ENCODE results near the gene C1orf115.
A peak's percentile ranks its signal among the peaks of the same experiment; 100 is the strongest.
"Not testable (repeated sequence)": the region's sequence is repeated elsewhere in the genome, so short reads cannot be mapped to it uniquely, and the experiment has no call there.

C1orf115 gene

DNA sequence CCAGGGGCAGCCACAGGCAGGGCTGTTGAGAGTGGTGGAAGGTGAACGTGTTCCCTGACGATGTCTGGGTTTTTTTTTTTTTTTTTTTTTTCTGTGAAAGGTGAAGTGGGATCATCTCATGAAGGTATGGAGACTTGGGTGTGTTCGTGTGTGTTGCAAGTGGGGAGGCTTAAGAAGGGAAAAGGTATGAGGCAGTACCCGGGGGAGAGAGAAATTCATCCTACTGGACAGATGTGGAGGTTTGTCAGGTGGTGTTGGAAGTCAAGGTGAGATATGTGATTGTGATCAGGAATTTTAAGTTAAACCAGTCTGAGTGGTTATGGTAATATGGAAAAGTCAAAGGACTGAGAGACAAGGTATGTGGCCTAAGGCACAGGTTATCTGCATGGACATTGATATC is 5.3 kb downstream of the C1orf115 start:
- DNase-seq = no peak

DNA sequence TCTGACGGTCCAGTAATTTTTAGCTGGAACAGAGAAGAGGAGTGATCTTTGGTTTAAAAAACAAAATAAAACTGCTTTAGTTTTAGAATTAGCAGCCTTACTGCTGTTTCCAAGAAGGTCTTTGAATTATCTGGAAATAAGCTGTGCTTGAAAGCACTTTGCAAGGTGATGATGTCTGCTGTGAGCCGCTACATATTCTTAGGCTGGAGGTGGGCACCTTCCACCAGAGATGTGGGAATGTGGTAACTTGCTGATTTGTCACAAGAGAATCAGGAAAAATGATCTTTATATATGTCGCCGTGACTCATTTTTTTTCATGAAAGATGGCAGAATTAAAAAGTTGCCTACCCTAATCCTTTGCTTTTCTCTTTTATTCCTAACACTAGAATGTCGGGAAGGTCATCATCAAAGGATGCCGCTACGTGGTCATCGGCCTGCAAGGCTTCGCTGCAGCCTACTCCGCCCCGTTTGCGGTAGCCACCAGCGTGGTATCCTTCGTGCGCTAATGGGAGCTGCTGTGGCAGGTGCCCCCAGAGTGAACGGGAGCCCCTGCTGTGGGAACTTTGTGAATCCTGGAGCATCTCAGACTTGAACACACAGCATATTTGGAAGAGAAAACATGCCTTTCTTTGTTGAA is 6.2 kb downstream of the C1orf115 start:
- DNase-seq = no peak

DNA sequence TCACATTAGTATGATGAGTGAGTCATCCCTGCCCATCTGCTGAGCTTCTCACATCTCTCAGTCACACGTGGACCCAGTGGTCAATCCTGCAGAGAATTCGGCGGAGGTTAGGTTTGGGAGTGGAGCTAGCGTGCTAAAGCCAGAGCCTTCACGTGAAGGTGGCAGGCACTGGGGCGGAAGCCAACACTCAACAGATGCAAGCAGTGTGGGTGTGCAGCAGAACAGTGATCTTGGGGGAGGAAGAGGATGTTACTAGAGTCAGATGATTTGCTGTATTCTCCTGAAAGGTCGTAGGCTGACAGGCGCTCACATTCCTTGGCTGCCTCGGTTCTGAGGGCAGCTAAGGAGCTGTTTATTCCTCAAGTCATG is 6.7 kb downstream of the C1orf115 start:
- peak; percentile 20 for DNase-seq

DNA sequence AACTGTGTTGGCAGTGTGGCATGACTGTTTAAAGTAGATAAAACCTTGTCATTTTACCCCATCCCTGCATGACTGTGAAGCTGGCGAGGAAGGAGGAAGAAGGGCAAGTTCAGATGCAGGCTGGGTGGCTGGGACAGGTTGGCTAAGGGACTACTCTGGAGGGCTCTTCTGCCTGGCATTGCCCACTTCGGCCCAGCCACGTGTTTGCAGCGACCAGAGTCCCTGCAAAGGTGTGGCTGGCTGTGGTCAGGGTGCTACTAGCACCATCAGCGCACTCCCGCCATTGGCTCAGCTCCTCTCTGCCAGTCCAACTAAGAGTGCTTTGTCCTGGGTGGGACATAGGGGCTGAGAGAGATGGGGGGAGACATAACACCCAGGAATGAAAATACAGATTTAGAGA is 7.2 kb downstream of the C1orf115 start:
- no peak for DNase-seq

DNA sequence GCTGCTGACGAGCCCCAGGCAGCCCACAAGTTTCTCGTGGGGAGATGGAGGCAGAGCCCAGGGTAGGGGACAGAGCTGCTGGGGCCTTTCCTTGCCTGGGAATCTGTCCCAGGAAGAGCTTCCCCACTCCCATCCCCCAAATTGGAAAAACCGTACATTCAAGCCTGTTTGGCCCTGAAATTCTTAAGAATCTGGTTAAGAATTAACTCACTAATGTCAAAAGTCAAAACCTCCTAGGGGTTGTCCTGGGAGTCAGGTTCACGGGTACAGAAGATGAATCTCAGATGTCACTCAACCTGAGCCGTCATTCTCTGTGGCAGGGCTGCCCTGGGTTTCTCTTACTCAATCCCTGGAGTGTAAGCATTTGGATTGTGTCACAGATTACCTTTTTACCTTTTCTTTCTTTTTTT is 8.4 kb downstream of the C1orf115 start:
- DNase-seq = no peak

DNA sequence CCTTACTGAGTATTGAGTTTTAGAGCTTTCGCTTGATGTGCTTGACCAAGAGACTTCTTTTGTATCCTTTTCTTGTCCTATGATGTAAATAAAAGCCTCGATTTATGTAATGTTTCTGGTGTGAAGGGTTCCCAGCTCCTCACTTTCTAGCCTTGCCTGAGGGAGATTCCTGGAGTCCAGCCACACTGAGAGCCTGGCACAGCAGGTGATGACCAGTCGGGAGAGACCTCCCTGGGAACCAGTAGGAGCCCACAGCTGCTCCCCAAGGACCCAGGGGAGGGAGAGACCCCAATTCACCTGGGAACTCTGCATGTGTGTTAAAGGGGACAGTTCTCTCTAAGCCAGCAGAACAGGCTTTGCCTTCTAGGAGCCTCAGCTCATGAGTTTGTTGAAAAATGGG is 8.9 kb downstream of the C1orf115 start:
- DNase-seq = no peak

DNA sequence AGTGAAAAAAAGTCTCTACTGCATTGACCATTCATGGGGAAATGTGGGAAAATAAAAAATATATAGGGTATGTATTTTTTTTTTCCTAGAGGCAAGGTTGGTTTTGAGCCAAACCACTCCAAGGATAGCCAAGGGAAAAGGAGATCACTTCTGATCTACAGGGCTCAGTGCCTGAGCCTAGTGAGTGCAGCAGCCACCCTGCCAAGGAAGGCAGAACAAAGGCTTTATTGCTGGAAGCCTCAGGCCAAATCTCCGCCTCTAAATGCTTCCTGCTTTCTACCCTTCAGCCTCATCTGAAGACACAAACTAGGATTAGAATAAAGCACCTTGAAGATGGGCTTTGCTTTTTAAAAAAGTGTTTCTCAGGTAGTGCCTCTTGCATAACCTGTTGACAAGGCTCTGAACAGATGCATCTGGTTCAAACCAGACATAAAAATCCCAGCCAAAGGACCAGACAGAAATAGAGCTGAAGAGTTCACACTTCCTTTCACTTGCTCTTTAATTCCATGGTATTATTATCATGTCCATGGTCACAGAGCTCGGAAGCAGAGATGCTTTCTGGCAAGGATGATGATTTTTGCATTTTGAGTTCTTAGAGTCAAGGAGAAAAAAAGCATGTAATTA is 10.5 kb downstream of the C1orf115 start:
- DNase-seq = no peak

DNA sequence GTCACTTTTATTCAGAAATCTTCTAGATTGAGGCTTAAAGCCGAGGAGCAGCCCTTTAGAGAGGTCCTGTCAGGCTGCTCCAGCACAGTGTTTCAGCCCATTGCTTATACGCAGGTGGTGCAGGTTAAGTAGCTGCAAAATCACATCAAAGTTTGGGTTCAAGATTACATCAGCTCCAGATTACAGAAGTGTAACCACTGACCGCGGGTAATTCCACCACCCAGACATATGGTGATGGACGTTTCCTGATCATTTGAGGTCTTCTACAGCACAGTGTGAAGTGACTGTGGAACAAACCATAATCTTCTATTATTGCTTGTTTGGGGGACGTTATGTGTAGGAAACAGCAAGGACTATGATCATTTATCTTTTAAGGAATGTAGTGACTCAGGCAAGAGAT is 11.8 kb downstream of the C1orf115 start:
- no peak for DNase-seq

DNA sequence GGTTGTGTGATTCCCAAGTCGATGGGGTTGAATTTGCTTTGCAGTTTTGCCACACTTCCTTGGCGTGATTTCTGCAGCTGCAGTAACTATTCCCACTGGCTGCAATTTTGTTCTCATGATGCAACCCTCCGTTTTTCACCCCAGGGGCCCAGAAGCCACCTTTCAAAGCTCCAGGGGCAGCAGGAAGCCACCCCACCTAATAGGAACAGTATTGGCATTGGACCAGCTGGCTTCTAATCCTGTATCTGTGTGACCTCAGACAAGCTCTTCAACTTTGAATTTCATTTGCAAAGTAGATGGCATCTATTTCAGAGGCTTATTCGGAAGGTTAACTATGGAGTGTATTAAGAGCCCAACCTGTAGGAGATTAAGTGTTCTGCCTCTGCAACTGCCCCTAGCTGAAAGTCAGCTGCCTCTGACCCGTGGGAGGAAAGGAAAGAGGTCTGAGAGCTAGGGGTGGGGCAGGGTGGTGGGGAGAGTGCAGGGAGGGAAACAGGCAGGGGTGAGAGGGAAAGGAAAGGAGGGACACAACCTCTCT is 12.6 kb downstream of the C1orf115 start:
- DNase-seq = no peak

DNA sequence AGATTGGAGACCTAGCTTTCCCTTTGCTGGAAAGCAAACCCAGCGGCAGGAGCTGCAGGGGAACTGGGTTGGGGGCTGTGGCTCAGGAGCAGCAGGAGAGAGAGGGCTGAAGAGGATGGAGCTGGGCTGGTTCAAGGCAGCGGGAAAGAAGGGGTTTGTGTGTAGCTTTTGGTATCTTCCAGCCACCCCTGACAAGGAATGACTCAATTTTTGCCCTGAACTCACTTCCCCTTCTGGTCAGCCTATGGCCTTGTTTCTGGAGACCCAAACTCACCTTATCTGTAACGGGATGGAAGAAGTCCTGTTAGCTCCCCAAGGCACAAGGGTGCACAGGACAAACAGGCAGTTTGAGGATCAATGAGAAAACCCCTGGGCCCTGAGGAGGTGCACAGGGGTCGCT is 13.1 kb downstream of the C1orf115 start:
- DNase-seq = peak; percentile 21

DNA sequence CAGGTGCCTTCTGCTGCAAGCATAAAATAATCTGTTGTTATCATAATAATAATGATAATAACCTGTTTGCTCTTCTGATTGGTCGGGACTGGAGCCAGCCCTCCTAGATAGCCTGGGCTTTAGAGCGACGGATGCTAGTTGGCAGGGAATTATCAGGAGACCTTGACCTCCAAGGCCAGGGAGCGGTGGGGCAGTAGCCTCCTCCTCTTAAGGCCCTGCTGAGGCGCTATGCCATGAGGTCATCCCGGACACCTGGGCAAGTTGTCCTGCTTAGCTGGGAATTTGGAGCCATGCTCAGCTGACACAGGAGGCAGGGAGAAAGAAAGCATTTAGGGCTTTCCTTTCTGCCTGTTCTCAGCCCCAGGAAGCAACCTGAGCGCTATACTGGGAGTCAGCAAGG is 15.6 kb downstream of the C1orf115 start:
- no peak for DNase-seq

DNA sequence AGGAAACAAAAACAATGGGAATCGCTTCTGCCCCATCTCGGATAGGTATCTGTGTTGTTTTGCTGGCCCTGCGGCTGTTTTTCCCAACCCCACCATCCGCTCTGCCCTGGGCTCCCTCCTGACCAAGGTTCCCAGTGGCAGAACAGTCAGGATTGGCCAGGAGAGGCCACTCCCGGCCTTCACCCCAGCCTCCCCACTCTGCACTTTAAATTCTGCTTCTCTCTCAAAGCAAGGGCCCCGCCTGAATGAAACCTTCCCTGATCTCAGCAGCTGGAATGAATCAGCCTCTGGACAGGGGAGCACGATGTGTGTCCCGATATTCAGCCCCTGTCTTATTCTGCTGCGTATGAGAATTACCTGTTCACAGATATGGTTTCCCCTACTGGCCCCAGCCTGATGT is 16.3 kb downstream of the C1orf115 start:
- no peak for DNase-seq

DNA sequence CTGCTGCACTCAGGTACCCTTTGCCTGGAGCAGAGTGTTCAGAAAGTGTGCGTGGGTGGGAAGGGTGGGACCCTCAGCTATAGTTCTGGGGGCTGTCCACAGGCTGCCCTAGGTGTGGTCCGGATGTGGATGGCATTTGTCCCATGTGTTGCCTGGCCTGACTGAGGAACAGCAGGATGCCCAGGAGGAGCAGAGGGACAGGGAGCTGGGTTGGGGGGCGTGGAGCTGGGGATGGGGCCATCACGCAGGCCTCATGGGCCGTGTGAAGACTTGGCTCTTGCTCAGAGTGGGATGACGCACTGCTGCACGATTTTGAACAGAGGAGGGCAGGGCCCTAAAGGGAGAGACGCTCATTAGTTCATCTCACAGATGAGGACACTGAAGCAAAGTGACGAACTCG is 17.0 kb downstream of the C1orf115 start:
- no peak for DNase-seq

DNA sequence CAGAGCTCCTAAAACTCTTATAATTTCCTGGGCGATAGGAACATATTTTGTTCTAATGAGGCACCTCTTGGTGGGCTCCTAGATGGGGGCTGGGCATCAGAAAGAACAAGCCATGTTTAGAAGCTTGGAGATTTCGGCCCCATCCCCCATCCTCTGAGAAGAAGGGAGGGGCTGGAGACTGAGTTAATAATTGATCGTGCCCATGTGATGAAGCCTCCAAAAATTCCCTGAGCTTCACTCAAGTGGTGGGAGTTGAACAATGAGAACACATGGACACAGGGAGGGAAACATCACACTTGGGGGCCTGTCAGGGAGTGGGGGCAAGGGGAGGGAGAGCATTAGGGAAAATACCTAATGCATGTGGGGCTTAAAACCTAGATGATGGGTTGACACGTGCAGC is 18.1 kb downstream of the C1orf115 start:
- no peak for DNase-seq

DNA sequence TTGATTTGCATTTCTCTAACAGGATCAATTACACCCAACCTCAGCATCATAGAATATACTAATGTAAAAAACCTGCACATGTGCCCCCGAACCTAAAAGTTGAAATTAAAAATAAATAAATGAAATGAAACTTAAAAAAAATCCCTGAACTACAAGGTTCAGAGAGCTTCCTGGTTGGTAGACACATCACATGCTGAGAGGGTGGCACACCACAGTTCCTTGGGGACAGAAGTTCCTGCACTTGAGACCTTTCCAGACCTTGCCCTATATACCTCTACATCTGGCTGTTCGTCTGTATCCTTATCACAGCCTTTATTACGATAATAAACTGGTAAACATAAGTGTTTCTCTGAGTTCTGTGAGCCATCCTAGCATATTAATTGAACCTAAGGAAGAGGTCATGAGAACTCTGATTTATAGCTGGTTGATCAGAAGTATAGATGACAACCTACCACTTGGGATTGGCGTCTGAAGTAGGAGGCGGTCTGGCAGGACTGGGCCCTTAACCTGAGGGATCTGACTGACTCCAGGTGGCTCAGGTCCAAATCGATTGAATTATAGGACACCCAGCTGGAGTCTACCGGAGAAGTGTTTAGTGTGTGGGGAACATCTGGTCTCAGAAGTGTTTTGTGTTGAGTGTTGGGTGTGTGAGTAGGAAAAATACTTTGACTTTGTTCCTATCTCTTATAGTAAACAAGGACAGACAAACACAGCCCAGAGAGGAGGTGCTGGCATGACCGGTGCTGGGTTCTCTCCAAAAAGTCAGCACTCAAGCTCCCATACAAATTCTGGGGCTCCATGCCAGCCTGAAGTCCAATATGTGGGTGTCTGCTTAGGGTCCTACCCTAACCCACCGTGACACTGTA is 19.0 kb downstream of the C1orf115 start:
- DNase-seq = no peak

DNA sequence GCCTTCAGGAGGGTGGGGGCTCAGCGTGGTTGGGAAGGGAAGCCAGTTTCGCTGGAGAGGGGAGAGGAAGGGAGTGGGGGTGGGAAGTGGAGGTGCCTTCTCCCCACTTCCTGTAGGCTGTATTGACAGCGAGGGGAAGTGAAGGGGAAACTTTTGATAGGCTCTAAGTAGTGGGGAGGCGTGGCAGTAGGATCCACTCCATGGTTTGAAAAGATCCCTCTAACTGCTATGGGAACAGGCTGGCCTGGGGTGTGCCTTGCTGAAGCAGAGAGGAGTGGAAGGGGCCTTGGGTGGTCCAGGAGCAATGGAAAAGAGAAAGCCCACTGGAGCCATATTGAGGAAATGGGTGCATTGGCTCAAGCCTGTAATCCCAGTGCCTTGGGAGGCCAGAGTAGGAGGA is 20.2 kb downstream of the C1orf115 start:
- no peak for DNase-seq

DNA sequence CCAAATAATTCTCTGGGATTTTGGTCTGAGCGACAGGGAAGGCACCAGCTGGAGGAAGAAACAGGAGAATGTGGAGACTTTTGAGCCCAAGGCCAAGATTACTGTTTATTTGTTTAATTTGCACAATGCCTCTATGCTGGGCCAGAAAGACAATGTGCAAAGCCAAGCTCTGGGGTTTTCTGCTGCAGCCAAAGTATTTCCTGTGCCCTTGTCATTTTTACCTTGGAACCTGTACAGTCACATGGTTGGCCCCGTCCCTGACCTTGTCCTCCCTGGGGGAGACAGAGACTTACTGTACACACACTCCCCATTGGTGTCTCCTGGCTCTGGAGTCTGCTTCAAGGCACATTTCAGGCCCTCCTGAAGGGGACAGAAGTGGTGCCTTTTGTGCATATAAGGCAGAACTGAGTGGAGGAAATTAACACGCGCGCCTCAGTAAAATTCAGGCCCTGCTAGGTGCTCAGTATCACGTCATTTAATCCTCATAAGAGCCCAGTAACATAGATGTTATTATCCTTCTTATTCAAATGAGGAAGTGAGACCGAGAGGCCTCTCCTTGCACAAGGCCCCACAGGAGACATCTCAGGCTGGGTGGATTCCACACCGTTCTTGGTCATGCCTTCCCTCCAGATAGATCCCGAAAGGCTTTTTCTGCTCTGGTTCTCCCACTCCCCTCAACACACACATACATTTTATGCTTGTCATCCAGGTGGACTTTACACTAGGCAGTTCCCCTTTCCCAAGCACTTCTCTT is 21.1 kb downstream of the C1orf115 start:
- peak; percentile 62 for DNase-seq

DNA sequence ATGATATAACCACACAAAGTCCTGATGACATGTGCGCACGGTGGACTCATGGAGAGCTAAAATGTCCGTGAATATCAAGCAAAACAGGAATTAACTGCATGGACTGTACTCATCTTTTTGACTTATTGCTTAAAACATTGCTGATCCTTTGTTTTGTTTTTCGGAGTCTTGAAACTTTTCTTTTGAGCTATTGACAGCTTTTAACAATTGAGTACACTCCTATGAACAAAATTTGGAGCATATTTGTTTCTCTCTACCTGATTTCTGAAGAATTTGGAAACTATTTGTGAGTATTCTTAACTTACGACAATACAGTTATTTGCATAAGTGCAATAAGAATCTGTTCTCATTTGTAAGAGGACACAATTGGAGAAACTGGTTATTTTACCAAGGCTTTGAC is 25.8 kb downstream of the C1orf115 start:
- DNase-seq = not testable (repeated sequence)

DNA sequence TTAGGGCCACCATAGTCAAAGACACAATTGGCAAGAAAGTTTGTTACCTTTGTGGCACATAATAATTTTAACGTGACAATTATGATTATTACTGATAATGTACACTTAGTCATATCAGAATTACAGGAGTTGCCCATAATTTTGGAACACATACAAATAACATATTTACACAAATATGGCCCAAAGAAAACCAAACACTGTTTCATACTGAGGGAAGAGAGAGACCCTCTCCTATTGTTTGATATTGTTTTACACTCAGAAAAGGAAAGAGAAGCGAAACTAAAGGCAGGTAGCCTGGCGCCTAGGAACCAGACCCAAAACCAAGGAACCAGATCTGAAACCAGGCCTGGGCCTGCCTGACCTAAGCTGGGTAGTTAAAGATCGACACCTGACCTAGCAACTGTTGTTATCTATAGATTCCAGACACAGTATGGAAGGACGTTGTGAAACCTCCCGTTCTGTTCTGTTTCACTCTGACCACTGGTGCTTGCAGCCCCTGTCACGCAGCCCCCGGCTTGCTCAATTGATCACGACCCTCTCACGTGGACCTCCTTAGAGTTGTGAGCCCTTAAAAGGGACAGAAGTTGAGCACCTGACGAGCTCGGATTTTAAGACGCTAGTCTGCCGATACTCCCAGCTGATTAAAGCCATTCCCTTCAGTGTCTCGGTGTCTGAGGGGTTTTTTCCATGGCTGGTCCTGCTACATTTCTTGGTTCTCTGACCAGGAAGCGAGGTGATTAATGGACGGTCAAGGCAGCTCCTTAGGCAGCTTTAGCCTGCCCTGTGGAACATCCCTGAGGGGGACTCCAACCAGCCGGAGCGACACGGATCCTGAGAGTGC is 27.9 kb downstream of the C1orf115 start:
- DNase-seq = no peak

DNA sequence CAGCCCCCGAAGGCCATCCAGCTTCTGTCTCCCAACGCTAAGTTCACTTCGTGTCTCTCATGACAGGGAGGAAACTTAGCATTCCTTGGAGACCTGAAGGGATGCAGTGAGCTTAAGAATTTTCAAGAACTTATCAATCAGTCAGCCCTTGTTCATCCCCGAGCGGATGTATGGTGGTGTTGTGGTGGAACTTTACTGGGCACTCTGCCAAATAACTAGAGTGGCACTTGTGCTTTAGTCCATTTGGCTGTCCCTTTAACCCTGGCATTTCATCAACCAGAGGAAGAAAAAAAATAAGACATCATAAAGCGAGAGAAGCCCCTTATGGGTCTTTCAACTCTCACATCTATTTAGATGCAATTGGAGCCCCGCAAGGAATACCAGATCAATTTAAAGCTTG is 31.1 kb downstream of the C1orf115 start:
- DNase-seq = not testable (repeated sequence)

DNA sequence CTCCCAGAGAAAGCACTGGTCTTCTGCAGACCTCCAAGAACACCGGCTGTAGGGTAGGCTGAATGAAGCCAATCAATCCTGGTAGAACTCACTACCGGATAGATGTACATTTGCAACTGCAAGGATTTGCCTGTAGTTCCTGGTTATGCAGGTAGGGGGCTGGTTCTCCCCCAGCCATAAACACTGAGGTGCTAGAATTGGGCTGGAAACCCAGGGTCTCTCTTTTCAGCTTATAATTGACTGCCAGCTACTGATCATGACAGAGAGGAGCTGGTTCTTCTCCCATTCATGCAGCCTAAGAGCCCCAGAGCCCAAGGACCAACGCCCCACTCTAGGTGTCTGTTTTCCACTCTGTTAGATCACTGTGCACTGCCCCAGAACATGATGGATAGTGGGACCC is 36.5 kb downstream of the C1orf115 start:
- no peak for DNase-seq

DNA sequence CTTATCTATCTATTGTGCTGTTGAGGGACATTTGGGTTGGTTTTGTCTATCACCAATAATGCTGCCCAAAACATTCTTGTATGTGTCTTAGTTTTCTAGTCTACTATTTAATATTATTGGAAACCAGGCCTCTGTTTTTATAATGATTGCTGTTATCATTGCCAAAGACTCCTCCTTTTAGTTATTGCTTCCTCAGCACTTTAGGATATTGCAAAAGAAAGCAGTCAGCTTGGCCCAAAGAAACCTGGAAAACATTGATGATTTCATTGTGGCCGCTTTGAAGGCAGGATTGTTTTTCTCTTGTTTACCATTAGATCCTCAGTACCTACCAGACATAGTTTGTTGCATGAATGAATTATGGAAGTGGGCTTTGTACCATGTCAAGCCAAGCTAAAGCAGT is 37.4 kb downstream of the C1orf115 start:
- DNase-seq = no peak

Data from suppressor macrophage treated with lipopolysaccharide for 4 hours (primary cell).